GM12873 (cell line): ENCODE results near the gene ZC3H4.

Experiments
- TF ChIP-seq, protein P1 (sequence below): IDR thresholded peaks from 2 replicates; pipeline ENCODE4 v1.5.1; 2012; ENCODE audit warnings: low read depth, mild to moderate bottlenecking, moderate library complexity, low read length, control low read depth; ENCODE audit not compliant: insufficient read depth; ENCODE audit errors: missing control alignments

Gene ZC3H4

DNA sequence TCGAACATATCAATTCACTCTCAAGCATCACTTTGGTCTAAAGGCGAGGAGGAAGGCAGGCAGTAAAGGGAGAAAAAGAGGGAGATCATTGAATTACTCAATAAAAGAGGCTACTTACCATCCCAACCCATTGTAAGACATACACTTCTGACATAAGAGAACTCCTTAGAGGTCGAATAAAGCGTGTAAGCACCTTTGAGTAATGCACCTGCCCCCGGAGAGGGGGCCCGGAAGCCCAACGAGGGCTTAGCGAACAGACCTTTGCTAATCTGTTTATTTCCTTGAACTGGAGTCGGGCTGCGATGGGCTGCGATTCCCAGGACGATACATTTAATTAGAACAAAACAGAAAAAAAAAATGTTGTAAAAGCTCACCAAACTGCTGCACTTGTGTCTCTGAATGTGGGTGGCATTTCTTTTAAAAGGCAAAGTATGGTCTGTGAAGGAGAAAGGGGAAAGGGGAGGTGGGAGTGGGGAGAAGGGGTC, 3.0 kb downstream of the ZC3H4 start:
- TF ChIP-seq, protein P1, sequence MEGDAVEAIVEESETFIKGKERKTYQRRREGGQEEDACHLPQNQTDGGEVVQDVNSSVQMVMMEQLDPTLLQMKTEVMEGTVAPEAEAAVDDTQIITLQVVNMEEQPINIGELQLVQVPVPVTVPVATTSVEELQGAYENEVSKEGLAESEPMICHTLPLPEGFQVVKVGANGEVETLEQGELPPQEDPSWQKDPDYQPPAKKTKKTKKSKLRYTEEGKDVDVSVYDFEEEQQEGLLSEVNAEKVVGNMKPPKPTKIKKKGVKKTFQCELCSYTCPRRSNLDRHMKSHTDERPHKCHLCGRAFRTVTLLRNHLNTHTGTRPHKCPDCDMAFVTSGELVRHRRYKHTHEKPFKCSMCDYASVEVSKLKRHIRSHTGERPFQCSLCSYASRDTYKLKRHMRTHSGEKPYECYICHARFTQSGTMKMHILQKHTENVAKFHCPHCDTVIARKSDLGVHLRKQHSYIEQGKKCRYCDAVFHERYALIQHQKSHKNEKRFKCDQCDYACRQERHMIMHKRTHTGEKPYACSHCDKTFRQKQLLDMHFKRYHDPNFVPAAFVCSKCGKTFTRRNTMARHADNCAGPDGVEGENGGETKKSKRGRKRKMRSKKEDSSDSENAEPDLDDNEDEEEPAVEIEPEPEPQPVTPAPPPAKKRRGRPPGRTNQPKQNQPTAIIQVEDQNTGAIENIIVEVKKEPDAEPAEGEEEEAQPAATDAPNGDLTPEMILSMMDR, result no peak

DNA sequence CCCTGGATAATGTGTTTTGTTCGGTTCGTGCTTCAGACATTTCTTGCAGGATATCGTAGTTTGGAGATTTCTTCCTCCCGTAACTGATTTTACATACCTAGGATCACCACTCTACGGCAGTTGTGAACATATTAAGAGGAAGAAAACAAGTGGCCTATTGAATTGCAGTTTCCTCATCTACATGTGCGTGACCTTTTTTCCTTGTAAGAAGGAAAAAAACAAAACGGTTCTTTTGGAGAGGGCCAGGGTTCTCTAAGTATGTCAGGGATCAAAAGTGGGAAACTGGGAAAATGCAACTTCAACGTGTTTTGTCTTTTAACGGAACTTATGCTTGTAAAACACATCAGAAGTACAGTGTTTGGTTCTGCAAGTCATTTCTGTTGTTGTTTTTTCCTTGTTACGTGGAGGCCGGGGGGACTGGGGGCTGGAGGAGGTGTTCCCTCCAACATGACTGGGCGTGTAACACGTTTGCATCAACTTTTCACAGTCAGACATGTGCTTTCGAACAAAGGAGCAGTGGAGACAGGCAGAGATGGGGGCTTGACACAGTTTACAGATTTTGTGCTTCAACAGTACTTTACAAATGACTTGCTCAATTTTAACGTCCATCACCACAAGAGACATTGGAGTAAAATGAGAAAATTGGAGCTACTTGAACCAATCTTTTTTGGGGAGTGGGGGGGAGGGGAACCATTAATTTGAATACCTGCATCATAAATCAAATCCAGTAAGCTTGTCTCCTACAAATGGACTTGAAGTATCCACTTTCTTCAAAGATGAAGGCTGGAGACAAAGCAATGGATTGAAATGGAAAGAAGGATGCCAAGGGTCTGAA, 3.8 kb downstream of the ZC3H4 start:
- TF ChIP-seq, protein P1, result no peak

DNA sequence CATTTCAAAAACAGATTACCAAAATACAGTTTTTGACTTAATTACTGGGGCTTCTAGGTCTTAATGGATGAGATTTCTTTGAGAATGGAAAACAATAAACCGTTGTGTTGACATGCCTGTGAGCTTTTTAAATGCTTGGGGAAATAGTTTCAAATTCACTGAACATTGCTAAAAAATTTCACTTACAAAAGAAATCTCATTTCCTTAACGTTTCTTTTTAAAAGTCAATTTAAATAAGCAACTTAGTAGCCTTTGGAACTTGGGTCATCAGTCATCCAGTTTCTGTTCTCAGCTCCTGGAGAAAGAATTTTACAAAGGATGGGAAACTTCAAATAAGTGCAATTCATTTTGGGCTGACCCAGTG, 4.4 kb downstream of the ZC3H4 start:
- TF ChIP-seq, protein P1, result no peak

DNA sequence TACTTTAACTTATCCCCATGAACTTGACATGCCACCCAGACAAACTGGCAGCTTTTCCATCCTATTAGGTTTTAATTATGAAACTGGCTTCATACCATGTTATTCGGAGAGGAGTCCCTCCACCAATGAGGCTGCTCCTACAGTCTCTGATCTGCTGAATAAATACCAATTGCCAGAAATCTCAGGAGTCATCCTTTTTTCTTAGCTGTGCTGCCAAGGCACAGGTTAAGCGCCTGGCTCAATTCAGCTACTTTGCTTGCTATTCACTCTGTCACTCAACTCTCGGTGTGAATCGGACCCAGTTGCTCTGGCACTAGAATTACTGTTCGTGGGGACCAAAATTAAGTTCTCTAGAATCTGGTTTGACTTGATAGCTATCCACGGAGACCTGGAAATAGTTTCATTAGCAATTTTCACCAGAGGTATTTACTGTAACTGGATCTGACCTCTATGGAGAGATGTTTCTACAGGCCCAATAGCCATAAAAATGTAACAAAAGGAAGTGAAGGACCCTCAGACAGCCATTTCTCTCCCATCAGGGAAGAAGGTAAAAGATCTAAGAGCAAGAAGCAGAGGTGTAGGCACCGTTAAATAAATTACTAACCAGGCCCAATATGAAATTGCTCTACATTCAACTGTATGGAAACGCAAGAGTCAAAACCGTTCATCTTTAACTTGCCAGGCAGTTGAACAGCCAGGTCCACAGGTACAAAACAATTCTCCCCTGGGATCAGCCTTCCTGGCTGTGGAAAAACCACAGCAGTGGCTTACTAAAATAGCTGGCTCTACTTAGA, 5.4 kb downstream of the ZC3H4 start:
- TF ChIP-seq, protein P1, result no peak

DNA sequence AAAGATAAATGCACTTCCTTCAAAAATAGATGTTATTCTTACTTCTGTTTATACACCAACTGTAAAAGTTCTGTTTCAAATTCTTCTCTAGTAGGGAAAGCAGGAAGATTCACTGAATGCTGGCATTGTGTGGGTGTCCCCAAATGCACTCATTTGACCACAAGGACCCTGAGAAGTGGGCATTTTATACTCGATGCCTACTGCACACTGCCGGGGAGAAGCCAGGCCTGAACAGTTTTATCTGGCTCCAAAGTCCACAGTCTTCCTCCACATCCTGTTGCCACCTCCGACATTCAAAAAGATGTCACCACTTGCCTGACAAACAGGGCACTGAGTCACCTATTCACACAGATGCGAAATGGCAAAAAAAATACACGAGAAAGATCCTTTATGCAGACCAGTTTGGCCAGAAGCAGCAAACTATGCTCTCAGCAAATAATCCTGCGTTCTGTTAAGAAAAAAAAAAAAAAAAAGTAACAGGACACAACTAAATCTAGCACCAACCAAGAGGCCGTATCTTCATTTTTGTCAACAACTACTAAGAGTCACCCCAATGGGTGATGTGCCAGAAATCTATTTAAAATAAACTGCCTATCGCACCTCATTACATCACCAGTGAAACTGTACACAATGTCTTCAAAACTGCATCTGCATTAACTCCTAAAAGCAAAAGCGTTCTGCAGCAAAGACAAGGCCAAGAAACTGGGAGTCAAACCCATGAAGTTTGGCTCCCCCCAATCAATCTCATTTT, 6.2 kb downstream of the ZC3H4 start:
- TF ChIP-seq, protein P1, result no peak

DNA sequence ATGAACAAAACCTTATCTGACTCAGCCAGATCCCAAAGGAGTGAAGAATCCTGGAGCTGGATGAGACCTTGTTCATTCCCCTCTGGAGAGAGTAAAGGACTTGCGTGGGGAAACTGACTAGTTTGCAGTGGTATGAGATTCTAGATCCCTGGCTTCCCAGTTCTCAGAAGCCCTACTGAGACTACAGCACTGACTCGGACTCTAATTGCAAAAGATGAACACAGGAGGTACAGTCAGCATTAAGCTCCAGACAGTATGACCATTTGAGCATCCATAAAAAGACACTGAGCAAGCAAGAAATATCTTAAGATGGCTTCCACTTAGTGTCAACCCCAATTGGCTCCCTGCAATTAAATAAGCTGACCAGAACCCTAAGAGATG, 6.8 kb downstream of the ZC3H4 start:
- TF ChIP-seq, protein P1, result no peak

DNA sequence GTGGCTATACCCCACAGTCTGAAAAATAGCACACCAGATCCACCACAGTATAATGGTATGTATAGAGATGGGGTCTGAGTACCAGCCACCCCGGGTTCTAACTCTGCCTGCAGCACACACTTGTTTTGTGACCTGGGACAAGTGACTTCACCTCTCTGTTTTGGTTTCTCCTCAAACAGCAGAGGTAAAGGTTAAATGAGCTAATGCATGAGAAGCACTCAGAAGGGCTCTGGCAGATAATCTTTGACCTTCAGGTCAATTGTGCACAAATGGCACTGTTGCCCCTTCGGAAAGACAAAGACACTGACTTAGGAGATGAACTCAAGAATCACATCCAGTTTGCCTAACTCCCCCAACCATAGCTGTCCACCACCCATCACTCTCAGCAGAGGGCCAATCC, 7.7 kb downstream of the ZC3H4 start:
- TF ChIP-seq, protein P1, result no peak
